NCI-H1417 (cell line): Measurements from ENCODE around the gene TGFBI.
"Not testable (repeated sequence)": the region's sequence is repeated elsewhere in the genome, so short reads cannot be mapped to it uniquely, and the experiment has no call there.

Source experiments
- DNase-seq, 3 experiments: peaks; one replicate each; lab custom pipeline; 2025; lab: John Stamatoyannopoulos, UW

Gene TGFBI

GRCh38 chr5:136045026-136045425 is 16.2 kb downstream of the TGFBI start:
- not testable (repeated sequence) for DNase-seq

GRCh38 chr5:136046246-136046645 is 17.5 kb downstream of the TGFBI start:
- DNase-seq: no peak

GRCh38 chr5:136047858-136048257 is 19.1 kb downstream of the TGFBI start:
- DNase-seq: no peak

GRCh38 chr5:136048966-136049365 is 20.2 kb downstream of the TGFBI start:
- no peak for DNase-seq

- no peak for DNase-seq
These were observed 22.9 kb downstream of the TGFBI start for GRCh38 chr5:136051486-136052220.

- DNase-seq: no peak
These were observed 24.0 kb downstream of the TGFBI start for GRCh38 chr5:136052692-136053335.

- DNase-seq: no peak
These were observed 24.8 kb downstream of the TGFBI start for GRCh38 chr5:136053336-136054141.

GRCh38 chr5:136054142-136055019 is 25.6 kb downstream of the TGFBI start:
- DNase-seq: no peak

- peak in 1 of 3 experiments; percentile 66 for DNase-seq
These were observed 27.0 kb downstream of the TGFBI start for GRCh38 chr5:136055612-136056309.

GRCh38 chr5:136056336-136056735 is 27.5 kb downstream of the TGFBI start:
- no peak for DNase-seq

GRCh38 chr5:136056771-136057335 is 28.1 kb downstream of the TGFBI start:
- DNase-seq: no peak

GRCh38 chr5:136057401-136058038 is 28.7 kb downstream of the TGFBI start:
- DNase-seq: no peak

- no peak for DNase-seq
These were observed 29.5 kb downstream of the TGFBI start for GRCh38 chr5:136058039-136058971.

GRCh38 chr5:136058972-136059354 is 30.2 kb downstream of the TGFBI start:
- no peak for DNase-seq

- no peak for DNase-seq
These were observed 32.2 kb downstream of the TGFBI start for GRCh38 chr5:136060963-136061362.

GRCh38 chr5:136061630-136062365 is 33.0 kb downstream of the TGFBI start:
- DNase-seq: no peak

- peak; percentile 21 to 57 (median 31) for DNase-seq
These were observed 33.8 kb downstream of the TGFBI start for GRCh38 chr5:136062366-136063274.
